T1000 (cell line): ENCODE data around the gene AADACL3.
"Not testable (repeated sequence)": the region's sequence is repeated elsewhere in the genome, so short reads cannot be mapped to it uniquely, and the experiment has no call there.

Experiments
- DNase-seq: peaks from one replicate; lab custom pipeline; 2025; ENCODE audit warnings: mixed read lengths; lab: John Stamatoyannopoulos, UW

Gene AADACL3

GRCh38 chr1:12714710-12715475 is 1.0 kb upstream of the AADACL3 start:
- no peak for DNase-seq

GRCh38 chr1:12717301-12717838 is 1.5 kb downstream of the AADACL3 start:
- DNase-seq: no peak

- DNase-seq: no peak
Observed at GRCh38 chr1:12722626-12723025, 6.7 kb downstream of the AADACL3 start.

GRCh38 chr1:12728391-12728790 is 12.5 kb downstream of the AADACL3 start:
- no peak for DNase-seq

GRCh38 chr1:12730156-12730555 is 14.2 kb downstream of the AADACL3 start:
- no peak for DNase-seq

GRCh38 chr1:12731084-12731483 is 15.2 kb downstream of the AADACL3 start:
- DNase-seq: not testable (repeated sequence)

GRCh38 chr1:12734651-12735050 is 18.7 kb downstream of the AADACL3 start:
- DNase-seq: no peak

GRCh38 chr1:12738934-12739333 is 23.0 kb downstream of the AADACL3 start:
- DNase-seq: no peak

- DNase-seq: no peak
Observed at GRCh38 chr1:12739613-12740012, 23.7 kb downstream of the AADACL3 start.

- no peak for DNase-seq
Observed at GRCh38 chr1:12741946-12742345, 26.0 kb downstream of the AADACL3 start.

- no peak for DNase-seq
Observed at GRCh38 chr1:12745126-12745991, 29.4 kb downstream of the AADACL3 start.

- no peak for DNase-seq
Observed at GRCh38 chr1:12745992-12746323, 30.0 kb downstream of the AADACL3 start, which contains the start of gene CFAP107. TSS of gene CFAP107 (plus strand) at chr1:12746200. CDS start at chr1:12746431, 231 bp downstream.

- no peak for DNase-seq
Observed at GRCh38 chr1:12748778-12749355, 33.0 kb downstream of the AADACL3 start.

GRCh38 chr1:12754738-12755137 is 38.8 kb downstream of the AADACL3 start:
- DNase-seq: no peak

- DNase-seq: no peak
Observed at GRCh38 chr1:12756273-12756672, 40.4 kb downstream of the AADACL3 start.

- DNase-seq: no peak
Observed at GRCh38 chr1:12756768-12757413, 41.0 kb downstream of the AADACL3 start.

- DNase-seq: no peak
Observed at GRCh38 chr1:12757836-12758235, 41.9 kb downstream of the AADACL3 start.

GRCh38 chr1:12760256-12760795 is 44.4 kb downstream of the AADACL3 start:
- DNase-seq: no peak

- DNase-seq: no peak
Observed at GRCh38 chr1:12761781-12762180, 45.9 kb downstream of the AADACL3 start.

GRCh38 chr1:12762766-12763165 is 46.9 kb downstream of the AADACL3 start:
- no peak for DNase-seq

GRCh38 chr1:12763479-12763878 is 47.6 kb downstream of the AADACL3 start:
- no peak for DNase-seq

GRCh38 chr1:12764016-12764415 is 48.1 kb downstream of the AADACL3 start:
- DNase-seq: no peak
